ENCODE data around the gene TOR1B.
A peak's percentile ranks its signal among the peaks of the same experiment; 100 is the strongest.
"Not testable (repeated sequence)": the region's sequence is repeated elsewhere in the genome, so short reads cannot be mapped to it uniquely, and the experiment has no call there.

TOR1B gene

GRCh38 chr9:129785866-129786265, 17.1 kb upstream of the TOR1B start:
- Mint-ChIP-seq H3K27me3 (peaks cover 27% of the 10 kb centered on the region), H3K9me3 (no peaks in the 10 kb centered on the region)
- no peak for DNase-seq

DNA sequence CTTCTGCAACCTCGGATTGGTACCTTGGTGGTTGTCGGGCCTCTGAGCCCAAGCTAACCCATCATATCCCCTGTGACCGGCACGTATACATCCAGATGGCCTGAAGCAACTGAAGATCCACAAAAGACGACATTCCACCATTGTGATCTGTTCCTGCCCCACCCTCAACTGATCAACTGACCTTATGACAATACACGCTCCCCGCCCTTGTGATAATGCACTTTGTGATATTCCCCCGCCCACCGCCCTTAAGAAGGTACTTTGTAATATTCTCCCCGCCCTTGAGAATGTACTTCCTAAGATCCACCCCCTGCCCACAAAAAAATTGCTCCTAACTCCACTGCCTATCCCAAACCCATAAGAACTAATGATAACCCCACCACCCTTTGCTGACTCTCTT, 16.5 kb upstream of the TOR1B start:
- Mint-ChIP-seq H3K4me1 (peaks cover 12% of the 10 kb centered on the region), H3K9me3 (no peaks in the 10 kb centered on the region), H3K4me3 (no peak overlapping the region), H3K27me3 (peaks cover 27% of the 10 kb centered on the region), H3K27ac (no peak overlapping the region)
- ATAC-seq: no peak
- DNase-seq: no peak

More at GRCh38 chr9:129785866-129786265, 17.1 kb upstream of the TOR1B start:
- peaks cover 16% of the 10 kb centered on the region for H3K4me1 Mint-ChIP-seq
- H3K27ac Mint-ChIP-seq: no peak overlapping the region
- ATAC-seq: no peak
- no peak overlapping the region for H3K4me3 Mint-ChIP-seq

DNA sequence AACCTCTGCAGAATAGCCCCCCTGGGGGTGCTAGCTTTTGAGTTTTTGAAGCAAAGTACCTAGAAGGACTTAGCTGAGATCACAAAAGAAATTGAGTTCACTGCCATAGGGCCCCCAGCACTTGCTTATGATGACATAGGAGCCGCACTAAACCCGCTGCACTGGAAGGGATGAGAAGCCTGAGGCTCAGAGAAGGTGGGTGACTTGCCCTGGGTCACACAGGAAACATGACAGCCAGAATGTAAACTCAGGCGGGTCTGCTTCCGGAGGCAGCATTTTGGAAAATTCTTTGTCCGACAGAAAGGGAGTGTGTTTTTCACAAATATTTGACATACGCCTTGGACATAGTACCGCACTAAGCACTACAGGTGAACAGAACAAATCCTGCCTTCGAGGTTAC, 8.4 kb upstream of the TOR1B start:
- H3K4me3 Mint-ChIP-seq: no peak overlapping the region
- no peak overlapping the region for H3K27ac Mint-ChIP-seq
- no peak for ATAC-seq
- no peak for DNase-seq
- peaks cover 6% of the 10 kb centered on the region for H3K4me1 Mint-ChIP-seq
- no peaks in the 10 kb centered on the region for H3K9me3 Mint-ChIP-seq
- H3K27me3 Mint-ChIP-seq: no peaks in the 10 kb centered on the region

DNA sequence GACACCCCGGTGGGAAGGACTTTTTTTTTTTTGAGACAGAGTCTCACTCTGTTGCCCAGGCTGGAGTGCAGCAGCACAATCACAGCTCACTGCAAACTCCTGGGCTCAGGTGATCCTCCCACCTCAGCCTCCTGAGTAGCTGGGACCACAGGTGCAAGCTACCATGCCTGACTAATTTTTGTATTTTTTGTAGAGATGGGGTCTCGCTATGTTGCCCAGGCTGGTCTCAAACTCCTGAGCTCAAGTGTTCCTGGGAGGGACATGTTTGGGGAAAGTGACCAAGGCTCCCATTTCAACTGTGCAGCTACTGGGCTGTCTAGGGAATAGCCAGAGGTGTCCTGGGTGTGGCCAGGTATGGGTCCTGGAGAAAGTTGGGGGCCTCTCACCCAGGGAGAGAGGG, 7.0 kb upstream of the TOR1B start:
- H3K27me3 Mint-ChIP-seq, ATAC-seq, H3K4me1 Mint-ChIP-seq, H3K9me3 Mint-ChIP-seq, DNase-seq, H3K4me3 Mint-ChIP-seq, H3K27ac Mint-ChIP-seq: not testable (repeated sequence)

DNA sequence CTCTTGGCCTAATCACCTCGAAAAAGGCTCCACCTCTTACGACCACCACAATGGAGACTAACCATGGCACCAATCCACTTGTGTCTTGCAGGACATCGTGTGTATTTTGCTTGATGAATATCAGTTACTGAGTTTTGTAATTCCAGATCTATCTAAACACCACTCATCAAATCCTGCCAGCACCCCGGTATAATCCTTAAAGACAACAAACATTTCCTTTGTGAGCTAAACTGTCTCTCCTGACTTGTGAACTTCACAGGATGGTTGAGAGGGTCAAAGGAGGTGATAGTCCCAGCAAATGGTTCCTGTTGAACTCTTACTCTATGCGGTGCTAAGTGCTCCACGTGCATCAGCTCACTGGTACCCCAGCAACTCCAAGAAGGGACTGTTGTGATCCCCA, 4.0 kb upstream of the TOR1B start:
- H3K4me3 Mint-ChIP-seq: no peak overlapping the region
- H3K27me3 Mint-ChIP-seq: no peaks in the 10 kb centered on the region
- H3K4me1 Mint-ChIP-seq: peaks cover 2% of the 10 kb centered on the region
- DNase-seq: no peak
- H3K9me3 Mint-ChIP-seq: no peaks in the 10 kb centered on the region
- H3K27ac Mint-ChIP-seq: no peak overlapping the region
- no peak for ATAC-seq

DNA sequence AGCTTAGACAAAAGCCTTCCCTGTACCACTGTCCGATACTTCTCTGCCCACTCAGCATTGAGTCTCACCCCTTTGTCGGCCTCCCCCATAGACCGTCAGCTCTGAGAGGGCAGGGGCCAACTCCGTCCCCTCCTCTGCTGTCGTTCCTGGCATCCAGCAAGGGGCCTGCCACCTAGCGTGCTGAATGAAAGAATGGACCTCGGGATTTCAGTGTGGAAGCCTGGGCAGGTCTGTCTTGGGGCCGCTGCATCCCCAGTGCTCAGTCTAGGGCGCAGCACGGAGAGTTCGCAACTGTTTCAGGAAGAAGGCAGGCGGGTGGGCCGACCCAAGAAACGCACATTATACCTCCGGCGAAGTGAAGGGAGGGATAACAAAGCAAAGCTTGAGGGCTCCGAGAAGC, 1.5 kb upstream of the TOR1B start:
- H3K9me3 Mint-ChIP-seq: no peaks in the 10 kb centered on the region
- peak overlapping the region; percentile 6 to 34 for H3K4me3 Mint-ChIP-seq
- H3K4me1 Mint-ChIP-seq: peaks cover 25% of the 10 kb centered on the region
- H3K27me3 Mint-ChIP-seq: no peaks in the 10 kb centered on the region
- no peak for ATAC-seq
- H3K27ac Mint-ChIP-seq: peak overlapping the region; percentile 73 to 74
- no peak for DNase-seq

DNA sequence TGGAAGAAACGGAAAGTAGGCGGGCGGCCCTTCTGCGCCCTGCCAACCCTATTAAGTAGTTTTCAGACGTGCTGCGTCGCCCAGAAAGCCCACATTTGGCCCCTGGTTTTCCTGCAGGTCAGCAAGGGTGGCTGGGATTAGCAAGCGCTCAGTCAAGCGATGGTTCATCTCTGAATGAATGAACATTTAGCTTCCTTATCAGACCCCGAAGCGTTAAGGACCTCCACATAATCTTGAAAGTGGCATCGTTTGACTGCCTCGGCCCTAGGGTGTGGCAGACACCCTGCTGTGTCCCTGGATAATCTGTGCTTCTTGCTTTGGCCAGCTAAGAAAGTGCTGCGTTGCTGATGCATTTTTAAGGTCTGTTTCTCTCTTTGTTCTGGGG, 684 bp downstream of the TOR1B start:
- Mint-ChIP-seq H3K9me3 (no peaks in the 10 kb centered on the region), H3K4me1 (peaks cover 31% of the 10 kb centered on the region), H3K27me3 (no peaks in the 10 kb centered on the region), H3K27ac (peak overlapping the region in 1 of 2 donors; percentile 76), H3K4me3 (peak overlapping the region; percentile 91 to 92)
- no peak for DNase-seq
- ATAC-seq: peak; percentile 24

- H3K27me3 Mint-ChIP-seq: no peaks in the 10 kb centered on the region
- no peaks in the 10 kb centered on the region for H3K9me3 Mint-ChIP-seq
- H3K4me3 Mint-ChIP-seq: no peak overlapping the region
- DNase-seq (no peak), ATAC-seq (no peak)
- peaks cover 48% of the 10 kb centered on the region for H3K4me1 Mint-ChIP-seq
- peak overlapping the region in 1 of 2 donors; percentile 72 for H3K27ac Mint-ChIP-seq
Observed at GRCh38 chr9:129806061-129806460, 3.1 kb downstream of the TOR1B start.

DNA sequence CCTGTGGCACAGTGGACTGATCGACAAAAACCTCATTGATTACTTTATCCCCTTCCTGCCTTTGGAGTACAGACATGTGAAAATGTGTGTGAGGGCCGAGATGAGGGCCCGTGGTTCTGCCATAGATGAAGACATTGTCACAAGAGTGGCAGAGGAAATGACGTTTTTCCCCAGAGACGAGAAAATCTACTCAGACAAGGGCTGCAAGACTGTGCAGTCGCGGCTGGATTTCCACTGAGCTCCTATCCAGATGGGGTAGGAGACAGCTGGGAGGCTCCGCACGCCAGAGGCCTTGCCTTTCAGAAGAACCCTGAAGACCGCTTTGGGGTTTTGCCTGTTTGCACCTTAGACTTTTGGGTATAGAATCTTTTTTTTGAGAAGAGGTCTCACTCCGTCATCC, 6.4 kb downstream of the TOR1B start:
- no peak for ATAC-seq
- Mint-ChIP-seq H3K4me1 (peaks cover 49% of the 10 kb centered on the region), H3K27me3 (no peaks in the 10 kb centered on the region), H3K4me3 (no peak overlapping the region), H3K9me3 (no peaks in the 10 kb centered on the region), H3K27ac (peak overlapping the region; percentile 40 to 94)
- no peak for DNase-seq

DNA sequence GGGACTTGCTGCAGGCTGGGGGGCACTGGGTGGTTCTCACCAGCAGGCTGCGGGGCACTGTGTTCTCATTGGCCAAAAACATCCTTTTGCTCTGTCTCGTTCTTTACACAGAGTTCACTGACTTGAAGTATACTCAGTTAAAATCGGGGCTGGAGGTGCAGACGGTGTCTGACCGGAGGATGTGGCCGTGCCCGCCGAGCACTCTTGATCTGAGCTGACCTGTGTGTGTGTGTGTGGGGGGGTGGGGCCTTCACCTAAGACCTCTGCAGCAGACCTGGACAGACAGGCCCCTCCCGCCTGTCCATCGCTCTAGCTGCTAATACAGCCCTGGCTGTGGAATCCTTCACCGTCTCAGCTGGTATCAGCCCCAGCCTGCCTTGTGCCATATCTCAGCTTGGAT, 7.1 kb downstream of the TOR1B start:
- Mint-ChIP-seq H3K27me3 (no peaks in the 10 kb centered on the region), H3K4me3 (no peak overlapping the region), H3K4me1 (peaks cover 42% of the 10 kb centered on the region), H3K9me3 (no peaks in the 10 kb centered on the region), H3K27ac (no peak overlapping the region)
- DNase-seq (no peak), ATAC-seq (no peak)

- DNase-seq (no peak), ATAC-seq (no peak)
- no peaks in the 10 kb centered on the region for H3K9me3 Mint-ChIP-seq
- no peak overlapping the region for H3K4me3 Mint-ChIP-seq
- H3K27me3 Mint-ChIP-seq: no peaks in the 10 kb centered on the region
- H3K4me1 Mint-ChIP-seq: peaks cover 38% of the 10 kb centered on the region
- peak overlapping the region in 1 of 2 donors; percentile 27 for H3K27ac Mint-ChIP-seq
Observed at GRCh38 chr9:129810788-129811187, 7.8 kb downstream of the TOR1B start.

DNA sequence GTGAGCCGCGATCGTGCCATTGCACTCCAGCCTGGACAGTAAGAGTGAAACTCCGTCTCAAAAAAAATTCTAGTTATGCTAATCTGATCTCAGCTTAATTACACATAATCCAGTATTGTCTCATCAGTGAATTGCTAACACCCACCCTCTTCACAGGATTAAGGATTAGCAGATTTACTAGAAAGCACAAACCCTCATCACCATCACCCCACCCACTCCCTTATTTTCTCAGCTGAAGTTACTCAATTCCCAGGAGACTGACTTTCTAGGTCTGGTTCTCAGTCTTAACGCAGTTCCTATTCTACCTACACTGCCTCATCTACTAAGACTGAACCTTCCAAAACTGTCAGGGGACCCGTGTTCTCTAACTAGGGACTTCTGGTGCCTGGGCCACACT, 9.0 kb downstream of the TOR1B start:
- H3K27ac Mint-ChIP-seq: no peak overlapping the region
- H3K27me3 Mint-ChIP-seq: no peaks in the 10 kb centered on the region
- no peak for DNase-seq
- no peak for ATAC-seq
- no peak overlapping the region for H3K4me3 Mint-ChIP-seq
- peaks cover 27% of the 10 kb centered on the region for H3K4me1 Mint-ChIP-seq
- no peaks in the 10 kb centered on the region for H3K9me3 Mint-ChIP-seq

GRCh38 chr9:129812385-129812784, 9.4 kb downstream of the TOR1B start:
- ATAC-seq: no peak
- no peak overlapping the region for H3K4me3 Mint-ChIP-seq
- H3K4me1 Mint-ChIP-seq: peaks cover 24% of the 10 kb centered on the region
- H3K27me3 Mint-ChIP-seq: no peaks in the 10 kb centered on the region
- H3K9me3 Mint-ChIP-seq: no peaks in the 10 kb centered on the region
- H3K27ac Mint-ChIP-seq: no peak overlapping the region
- DNase-seq: no peak

DNA sequence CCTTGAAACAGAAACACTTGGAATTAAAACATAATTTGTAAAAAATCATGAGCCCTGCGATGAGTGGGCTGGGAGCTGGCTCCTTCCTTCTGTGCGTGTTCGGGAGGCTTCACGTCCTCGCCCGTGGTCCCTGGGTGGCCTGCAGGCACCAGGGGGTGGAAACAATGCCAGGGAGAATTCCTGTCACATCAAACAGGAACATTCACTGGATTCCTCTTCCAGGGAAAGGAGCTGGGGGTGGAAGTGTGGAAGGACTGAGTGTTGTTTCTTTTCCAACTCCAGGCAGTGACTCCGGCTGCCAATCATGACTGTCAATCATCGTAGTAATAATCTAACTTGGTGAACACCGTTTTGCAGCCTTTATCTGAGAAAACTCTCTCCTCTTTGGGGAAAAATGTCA, 10.7 kb downstream of the TOR1B start:
- no peaks in the 10 kb centered on the region for H3K27me3 Mint-ChIP-seq
- H3K9me3 Mint-ChIP-seq: no peaks in the 10 kb centered on the region
- H3K4me3 Mint-ChIP-seq: no peak overlapping the region
- H3K4me1 Mint-ChIP-seq: peaks cover 28% of the 10 kb centered on the region
- H3K27ac Mint-ChIP-seq: no peak overlapping the region
- DNase-seq: no peak
- ATAC-seq: no peak

DNA sequence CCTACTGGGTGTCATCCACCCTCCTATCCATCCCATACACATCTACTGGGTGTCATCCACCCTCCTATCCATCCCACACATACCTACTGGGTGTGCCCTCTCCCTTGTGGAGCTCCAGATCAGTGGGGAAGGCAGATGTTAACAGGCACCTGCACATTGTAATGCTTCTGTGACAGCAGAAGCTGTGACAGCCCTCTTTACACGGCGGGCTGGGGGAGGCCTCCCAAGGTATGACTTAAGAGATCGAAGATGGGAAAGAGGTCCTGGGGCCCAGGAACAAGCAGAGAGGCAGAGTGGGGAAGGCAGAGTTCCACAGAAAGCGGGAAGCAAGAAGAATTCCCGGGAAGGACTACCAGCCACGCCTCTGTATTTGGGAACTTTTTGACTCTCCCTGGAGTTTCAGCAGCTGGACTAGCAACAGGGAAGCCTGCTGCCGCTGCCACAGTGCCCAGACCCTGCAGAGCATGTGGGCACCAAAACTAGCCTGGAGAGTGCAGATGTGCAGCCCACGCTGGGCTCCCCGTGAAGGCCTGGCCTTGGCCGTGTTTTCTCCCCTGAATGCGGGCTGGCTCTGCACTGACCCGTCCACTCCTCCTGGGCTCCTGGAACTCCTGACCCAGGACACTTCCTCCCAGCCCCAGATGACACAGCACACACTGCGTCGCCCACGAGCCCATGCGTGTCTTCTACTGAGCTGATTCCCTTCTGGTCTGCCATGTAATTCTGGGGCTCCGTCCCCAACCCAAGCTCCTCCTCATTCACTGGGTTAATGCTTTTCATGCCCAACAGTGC, 11.6 kb downstream of the TOR1B start:
- ATAC-seq (peak; percentile 27), DNase-seq (no peak)
- Mint-ChIP-seq H3K27ac (peak overlapping the region in 1 of 2 donors; percentile 50), H3K27me3 (no peaks in the 10 kb centered on the region), H3K4me3 (no peak overlapping the region), H3K4me1 (peaks cover 26% of the 10 kb centered on the region), H3K9me3 (no peaks in the 10 kb centered on the region)

- peaks cover 21% of the 10 kb centered on the region for H3K4me1 Mint-ChIP-seq
Observed at GRCh38 chr9:129815278-129815677, 12.3 kb downstream of the TOR1B start.

More at GRCh38 chr9:129815278-129815677, 12.3 kb downstream of the TOR1B start:
- Mint-ChIP-seq H3K27ac (peak overlapping the region in 1 of 2 donors; percentile 50), H3K4me3 (no peak overlapping the region), H3K27me3 (no peaks in the 10 kb centered on the region), H3K9me3 (no peaks in the 10 kb centered on the region)
- DNase-seq (no peak), ATAC-seq (peak; percentile 29)
